Measurements from ENCODE around the gene THADA.
"Not testable (repeated sequence)": the region's sequence is repeated elsewhere in the genome, so short reads cannot be mapped to it uniquely, and the experiment has no call there.

Gene THADA

GRCh38 chr2:43542285-43542933, 53.4 kb downstream of the THADA start:
- in situ Hi-C loops (cut with MboI; ENCODE audit: low sequenced_read_pairs): no loop called here

GRCh38 chr2:43541165-43541564, 54.7 kb downstream of the THADA start:
- in situ Hi-C loops (cut with MboI; ENCODE audit: low sequenced_read_pairs): no loop called here

- in situ Hi-C loops (cut with MboI; ENCODE audit: low sequenced_read_pairs): no loop called here
Observed at GRCh38 chr2:43540021-43540779, 55.6 kb downstream of the THADA start.

- in situ Hi-C loops (cut with MboI; ENCODE audit: low sequenced_read_pairs): no loop called here
Observed at GRCh38 chr2:43539436-43539835, 56.4 kb downstream of the THADA start.

GRCh38 chr2:43538034-43538670, 57.7 kb downstream of the THADA start:
- in situ Hi-C loops (cut with MboI; ENCODE audit: low sequenced_read_pairs): no loop called here

- in situ Hi-C loops (cut with MboI; ENCODE audit: low sequenced_read_pairs): no loop called here
Observed at GRCh38 chr2:43537137-43537536, 58.7 kb downstream of the THADA start.

GRCh38 chr2:43534569-43534968, 61.3 kb downstream of the THADA start:
- in situ Hi-C loops (cut with MboI; ENCODE audit: low sequenced_read_pairs): no loop called here

- in situ Hi-C loops (cut with MboI; ENCODE audit: low sequenced_read_pairs): not testable (repeated sequence)
Observed at GRCh38 chr2:43532572-43532971, 63.3 kb downstream of the THADA start.

GRCh38 chr2:43531251-43531650, 64.6 kb downstream of the THADA start:
- in situ Hi-C loops (cut with MboI; ENCODE audit: low sequenced_read_pairs): no loop called here

- in situ Hi-C loops (cut with MboI; ENCODE audit: low sequenced_read_pairs): no loop called here
Observed at GRCh38 chr2:43526994-43527393, 68.8 kb downstream of the THADA start.

- in situ Hi-C loops (cut with MboI; ENCODE audit: low sequenced_read_pairs): no loop called here
Observed at GRCh38 chr2:43525506-43525905, 70.3 kb downstream of the THADA start.

GRCh38 chr2:43524177-43524965, 71.5 kb downstream of the THADA start:
- in situ Hi-C loops (cut with MboI; ENCODE audit: low sequenced_read_pairs): no loop called here

- in situ Hi-C loops (cut with MboI; ENCODE audit: low sequenced_read_pairs): no loop called here
Observed at GRCh38 chr2:43522177-43522576, 73.7 kb downstream of the THADA start.

GRCh38 chr2:43521568-43521967, 74.3 kb downstream of the THADA start:
- in situ Hi-C loops (cut with MboI; ENCODE audit: low sequenced_read_pairs): no loop called here

GRCh38 chr2:43520919-43521318, 74.9 kb downstream of the THADA start:
- in situ Hi-C loops (cut with MboI; ENCODE audit: low sequenced_read_pairs): no loop called here

GRCh38 chr2:43519643-43520221, 76.1 kb downstream of the THADA start:
- in situ Hi-C loops (cut with MboI; ENCODE audit: low sequenced_read_pairs): no loop called here

GRCh38 chr2:43518718-43519117, 77.1 kb downstream of the THADA start:
- in situ Hi-C loops (cut with MboI; ENCODE audit: low sequenced_read_pairs): no loop called here

- in situ Hi-C loops (cut with MboI; ENCODE audit: low sequenced_read_pairs): no loop called here
Observed at GRCh38 chr2:43518181-43518580, 77.7 kb downstream of the THADA start.

GRCh38 chr2:43515807-43516497, 79.9 kb downstream of the THADA start:
- in situ Hi-C loops (cut with MboI; ENCODE audit: low sequenced_read_pairs): no loop called here

- in situ Hi-C loops (cut with MboI; ENCODE audit: low sequenced_read_pairs): no loop called here
Observed at GRCh38 chr2:43515248-43515647, 80.6 kb downstream of the THADA start.
